ENCODE measurements around the gene IMMP1L.

IMMP1L gene

DNA sequence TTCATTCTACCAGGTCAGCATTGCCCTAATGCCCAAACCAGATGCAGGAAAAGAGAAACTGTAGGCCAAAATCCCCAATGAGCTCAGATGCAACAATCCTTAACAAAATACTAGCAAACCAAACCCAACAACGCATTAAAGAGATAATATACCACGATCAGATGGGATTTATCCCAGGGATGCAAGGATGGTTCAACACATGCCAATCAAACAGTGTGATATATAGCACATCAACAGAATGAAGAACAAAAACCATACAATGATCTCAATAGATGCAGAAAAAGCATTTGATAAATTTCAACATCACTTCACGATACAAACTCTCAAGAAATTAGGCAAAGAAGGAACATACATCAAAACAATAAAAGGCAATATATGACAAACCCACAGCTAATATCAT, 45.0 kb downstream of the IMMP1L start:
- H2AFZ ChIP-seq (ENCODE audit: low read length) = no peak overlapping the region
- no peaks in the 10 kb centered on the region for H4K20me1 ChIP-seq (ENCODE audit: insufficient read depth, low read length)
- no peak overlapping the region for H3K4me2 ChIP-seq (ENCODE audit: low read depth, low read length)
- no peaks in the 10 kb centered on the region for H3K27me3 ChIP-seq (replicated peaks; ENCODE audit: insufficient read depth, low read length)
- no peaks in the 10 kb centered on the region for H3K79me2 ChIP-seq (ENCODE audit: low read length)
- H3K9me2 ChIP-seq (replicated peaks; ENCODE audit: insufficient read depth, low read length) = no peaks in the 10 kb centered on the region
- no peaks in the 10 kb centered on the region for H3K9me3 ChIP-seq (replicated peaks; ENCODE audit: insufficient read depth, low read length)
- H3K4me3 ChIP-seq (ENCODE audit: low read length) = no peak overlapping the region
- H3K4me1 ChIP-seq (ENCODE audit: low read length) = no peaks in the 10 kb centered on the region
- no peak for TF ChIP-seq EZH2 (optimal IDR thresholded peaks at IDR 0.05; ENCODE audit: low read depth, low read length)
- TF ChIP-seq CTCF (IDR thresholded peaks at IDR 0.05; ENCODE audit: low read length) = no peak
- TF ChIP-seq EZH2phosphoT487 (IDR thresholded peaks at IDR 0.05; ENCODE audit: low read length) = no peak
- H3F3A ChIP-seq (ENCODE audit: insufficient read depth, low read length) = no peaks in the 10 kb centered on the region
- no peak overlapping the region for H3K9ac ChIP-seq (ENCODE audit: low read length)
- DNase-seq = no peak
- H3K36me3 ChIP-seq (replicated peaks; ENCODE audit: insufficient read depth, low read length) = no peaks in the 10 kb centered on the region
- no peak overlapping the region for H3K27ac ChIP-seq (ENCODE audit: low read length)

DNA sequence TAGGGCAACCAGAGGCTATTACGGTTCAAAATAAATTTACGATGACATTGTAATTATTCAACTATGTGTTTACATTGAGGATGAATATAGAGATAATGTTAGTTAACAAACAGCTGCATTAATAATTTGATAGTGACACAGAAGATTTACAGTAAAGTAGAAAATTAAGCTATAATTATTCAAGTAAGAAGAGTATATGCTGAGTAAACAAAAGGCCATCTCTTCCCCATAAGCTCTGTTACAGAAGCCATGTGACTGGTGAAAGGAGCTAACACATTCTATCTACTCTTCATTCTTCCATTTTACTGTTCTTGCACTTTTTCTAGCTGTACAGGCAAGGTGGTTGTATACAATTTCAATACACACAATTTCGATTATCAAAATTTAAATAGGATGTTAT, 54.2 kb downstream of the IMMP1L start:
- no peaks in the 10 kb centered on the region for H3F3A ChIP-seq (ENCODE audit: insufficient read depth, low read length)
- H3K27me3 ChIP-seq (replicated peaks; ENCODE audit: insufficient read depth, low read length) = no peaks in the 10 kb centered on the region
- no peaks in the 10 kb centered on the region for H3K9me2 ChIP-seq (replicated peaks; ENCODE audit: insufficient read depth, low read length)
- H3K27ac ChIP-seq (ENCODE audit: low read length) = no peak overlapping the region
- no peaks in the 10 kb centered on the region for H3K79me2 ChIP-seq (ENCODE audit: low read length)
- H3K9me3 ChIP-seq (replicated peaks; ENCODE audit: insufficient read depth, low read length) = no peaks in the 10 kb centered on the region
- H3K36me3 ChIP-seq (replicated peaks; ENCODE audit: insufficient read depth, low read length) = no peaks in the 10 kb centered on the region; the same call in 1 of the 2 replicates
- H2AFZ ChIP-seq (ENCODE audit: low read length) = no peak overlapping the region
- DNase-seq = no peak
- no peak overlapping the region for H3K9ac ChIP-seq (ENCODE audit: low read length)
- TF ChIP-seq EZH2phosphoT487 (IDR thresholded peaks at IDR 0.05; ENCODE audit: low read length) (no peak), EZH2 (optimal IDR thresholded peaks at IDR 0.05; ENCODE audit: low read depth, low read length) (no peak), CTCF (IDR thresholded peaks at IDR 0.05; ENCODE audit: low read length) (no peak)
- no peaks in the 10 kb centered on the region for H3K4me1 ChIP-seq (ENCODE audit: low read length)
- H3K4me2 ChIP-seq (ENCODE audit: low read depth, low read length) = no peak overlapping the region
- no peaks in the 10 kb centered on the region for H4K20me1 ChIP-seq (ENCODE audit: insufficient read depth, low read length)
- H3K4me3 ChIP-seq (ENCODE audit: low read length) = no peak overlapping the region

- no peaks in the 10 kb centered on the region for H3K4me1 ChIP-seq (ENCODE audit: low read length)
- H3K36me3 ChIP-seq (replicated peaks; ENCODE audit: insufficient read depth, low read length) = no peaks in the 10 kb centered on the region; the same call in 1 of the 2 replicates
- H3K4me3 ChIP-seq (ENCODE audit: low read length) = no peak overlapping the region
- no peak for DNase-seq
- no peaks in the 10 kb centered on the region for H3K79me2 ChIP-seq (ENCODE audit: low read length)
- no peaks in the 10 kb centered on the region for H3K9me2 ChIP-seq (replicated peaks; ENCODE audit: insufficient read depth, low read length)
- TF ChIP-seq EZH2 (optimal IDR thresholded peaks at IDR 0.05; ENCODE audit: low read depth, low read length) (no peak), CTCF (IDR thresholded peaks at IDR 0.05; ENCODE audit: low read length) (no peak), EZH2phosphoT487 (IDR thresholded peaks at IDR 0.05; ENCODE audit: low read length) (no peak)
- no peak overlapping the region for H2AFZ ChIP-seq (ENCODE audit: low read length)
- no peaks in the 10 kb centered on the region for H3K9me3 ChIP-seq (replicated peaks; ENCODE audit: insufficient read depth, low read length)
- H3K9ac ChIP-seq (ENCODE audit: low read length) = no peak overlapping the region
- H3K4me2 ChIP-seq (ENCODE audit: low read depth, low read length) = no peak overlapping the region
- no peak overlapping the region for H3K27ac ChIP-seq (ENCODE audit: low read length)
- no peaks in the 10 kb centered on the region for H3F3A ChIP-seq (ENCODE audit: insufficient read depth, low read length)
- H3K27me3 ChIP-seq (replicated peaks; ENCODE audit: insufficient read depth, low read length) = no peaks in the 10 kb centered on the region
- H4K20me1 ChIP-seq (ENCODE audit: insufficient read depth, low read length) = no peaks in the 10 kb centered on the region
Measured at GRCh38 chr11:31450841-31451240, 58.6 kb downstream of the IMMP1L start.
